ENCODE measurements around the gene NMNAT3. TPM values are rescaled to one million over a fixed set of nuclear protein-coding genes. Genes with fewer than 3 reads are reported as not detected.

The NMNAT3 gene
- total RNA-seq, 1 donor from 2014 or later: 4.2 TPM

- H3K9me3 ChIP-seq (ENCODE audit: control insufficient read depth in 3 of 3, low read length in 3 of 3): no peaks in the 10 kb centered on the region
- H3K9ac ChIP-seq (ENCODE audit: low read depth in 1 of 3, low read length in 3 of 3): no peak overlapping the region
- no peak overlapping the region for H3K4me3 ChIP-seq (ENCODE audit: low read length in 3 of 3)
- H3K27ac ChIP-seq (ENCODE audit: low read depth, low read length): no peak overlapping the region
- H3K4me1 ChIP-seq (ENCODE audit: control insufficient read depth in 3 of 3, insufficient read depth in 3 of 3, low read length in 3 of 3): no peaks in the 10 kb centered on the region
- no peaks in the 10 kb centered on the region for H3K36me3 ChIP-seq (ENCODE audit: control insufficient read depth in 3 of 3, insufficient read depth in 3 of 3, low read length in 3 of 3)
- no peaks in the 10 kb centered on the region for H3K27me3 ChIP-seq (ENCODE audit: control insufficient read depth in 3 of 3, insufficient read depth in 3 of 3, low read length in 3 of 3)
Observed at GRCh38 chr3:139642996-139643395, 34.8 kb downstream of the NMNAT3 start.

- Histone ChIP-seq H3K27me3 (ENCODE audit: control insufficient read depth in 3 of 3, insufficient read depth in 3 of 3, low read length in 3 of 3) (no peaks in the 10 kb centered on the region), H3K36me3 (ENCODE audit: control insufficient read depth in 3 of 3, insufficient read depth in 3 of 3, low read length in 3 of 3) (no peaks in the 10 kb centered on the region), H3K4me1 (ENCODE audit: control insufficient read depth in 3 of 3, insufficient read depth in 3 of 3, low read length in 3 of 3) (no peaks in the 10 kb centered on the region), H3K27ac (ENCODE audit: low read depth, low read length) (no peak overlapping the region), H3K9ac (ENCODE audit: low read depth in 1 of 3, low read length in 3 of 3) (no peak overlapping the region), H3K4me3 (ENCODE audit: low read length in 3 of 3) (no peak overlapping the region), H3K9me3 (ENCODE audit: control insufficient read depth in 3 of 3, low read length in 3 of 3) (no peaks in the 10 kb centered on the region)
Observed at GRCh38 chr3:139640456-139640855, 37.3 kb downstream of the NMNAT3 start.

GRCh38 chr3:139639662-139640061 lies 38.1 kb downstream of the NMNAT3 start:
- no peaks in the 10 kb centered on the region for H3K9me3 ChIP-seq (ENCODE audit: control insufficient read depth in 3 of 3, low read length in 3 of 3)
- H3K4me3 ChIP-seq (ENCODE audit: low read length in 3 of 3): no peak overlapping the region
- H3K4me1 ChIP-seq (ENCODE audit: control insufficient read depth in 3 of 3, insufficient read depth in 3 of 3, low read length in 3 of 3): no peaks in the 10 kb centered on the region
- H3K27ac ChIP-seq (ENCODE audit: low read depth, low read length): no peak overlapping the region
- H3K27me3 ChIP-seq (ENCODE audit: control insufficient read depth in 3 of 3, insufficient read depth in 3 of 3, low read length in 3 of 3): no peaks in the 10 kb centered on the region
- H3K9ac ChIP-seq (ENCODE audit: low read depth in 1 of 3, low read length in 3 of 3): no peak overlapping the region
- H3K36me3 ChIP-seq (ENCODE audit: control insufficient read depth in 3 of 3, insufficient read depth in 3 of 3, low read length in 3 of 3): no peaks in the 10 kb centered on the region

GRCh38 chr3:139638518-139638917 lies 39.3 kb downstream of the NMNAT3 start:
- Histone ChIP-seq H3K9me3 (ENCODE audit: control insufficient read depth in 3 of 3, low read length in 3 of 3) (no peaks in the 10 kb centered on the region), H3K36me3 (ENCODE audit: control insufficient read depth in 3 of 3, insufficient read depth in 3 of 3, low read length in 3 of 3) (peaks cover 3 to 7% (median 4%) of the 10 kb centered on the region in 3 donors), H3K4me1 (ENCODE audit: control insufficient read depth in 3 of 3, insufficient read depth in 3 of 3, low read length in 3 of 3) (no peaks in the 10 kb centered on the region), H3K27me3 (ENCODE audit: control insufficient read depth in 3 of 3, insufficient read depth in 3 of 3, low read length in 3 of 3) (no peaks in the 10 kb centered on the region), H3K9ac (ENCODE audit: low read depth in 1 of 3, low read length in 3 of 3) (no peak overlapping the region), H3K27ac (ENCODE audit: low read depth, low read length) (no peak overlapping the region), H3K4me3 (ENCODE audit: low read length in 3 of 3) (no peak overlapping the region)

GRCh38 chr3:139636511-139636910 lies 41.3 kb downstream of the NMNAT3 start:
- H3K27me3 ChIP-seq (ENCODE audit: control insufficient read depth in 3 of 3, insufficient read depth in 3 of 3, low read length in 3 of 3): no peaks in the 10 kb centered on the region
- no peaks in the 10 kb centered on the region for H3K4me1 ChIP-seq (ENCODE audit: control insufficient read depth in 3 of 3, insufficient read depth in 3 of 3, low read length in 3 of 3)
- no peak overlapping the region for H3K9ac ChIP-seq (ENCODE audit: low read depth in 1 of 3, low read length in 3 of 3)
- peaks cover 3 to 8% (median 7%) of the 10 kb centered on the region in 3 donors for H3K36me3 ChIP-seq (ENCODE audit: control insufficient read depth in 3 of 3, insufficient read depth in 3 of 3, low read length in 3 of 3)
- H3K9me3 ChIP-seq (ENCODE audit: control insufficient read depth in 3 of 3, low read length in 3 of 3): no peaks in the 10 kb centered on the region
- H3K27ac ChIP-seq (ENCODE audit: low read depth, low read length): no peak overlapping the region
- H3K4me3 ChIP-seq (ENCODE audit: low read length in 3 of 3): no peak overlapping the region

- H3K9ac ChIP-seq (ENCODE audit: low read depth in 1 of 3, low read length in 3 of 3): no peak overlapping the region
- no peak overlapping the region for H3K27ac ChIP-seq (ENCODE audit: low read depth, low read length)
- peaks cover 3 to 11% (median 8%) of the 10 kb centered on the region in 3 donors for H3K36me3 ChIP-seq (ENCODE audit: control insufficient read depth in 3 of 3, insufficient read depth in 3 of 3, low read length in 3 of 3)
- H3K4me3 ChIP-seq (ENCODE audit: low read length in 3 of 3): no peak overlapping the region
- no peaks in the 10 kb centered on the region for H3K4me1 ChIP-seq (ENCODE audit: control insufficient read depth in 3 of 3, insufficient read depth in 3 of 3, low read length in 3 of 3)
- no peaks in the 10 kb centered on the region for H3K9me3 ChIP-seq (ENCODE audit: control insufficient read depth in 3 of 3, low read length in 3 of 3)
- no peaks in the 10 kb centered on the region for H3K27me3 ChIP-seq (ENCODE audit: control insufficient read depth in 3 of 3, insufficient read depth in 3 of 3, low read length in 3 of 3)
Observed at GRCh38 chr3:139634111-139634635, 43.6 kb downstream of the NMNAT3 start.

- no peak overlapping the region for H3K27ac ChIP-seq (ENCODE audit: low read depth, low read length)
- peaks cover 3 to 11% (median 8%) of the 10 kb centered on the region in 3 donors for H3K36me3 ChIP-seq (ENCODE audit: control insufficient read depth in 3 of 3, insufficient read depth in 3 of 3, low read length in 3 of 3)
Observed at GRCh38 chr3:139633511-139633910, 44.3 kb downstream of the NMNAT3 start.

GRCh38 chr3:139630542-139630941 lies 47.2 kb downstream of the NMNAT3 start:
- H3K9ac ChIP-seq (ENCODE audit: low read depth in 1 of 3, low read length in 3 of 3): no peak overlapping the region
- H3K36me3 ChIP-seq (ENCODE audit: control insufficient read depth in 3 of 3, insufficient read depth in 3 of 3, low read length in 3 of 3): peaks cover 3 to 11% (median 8%) of the 10 kb centered on the region in 3 donors
- no peaks in the 10 kb centered on the region for H3K9me3 ChIP-seq (ENCODE audit: control insufficient read depth in 3 of 3, low read length in 3 of 3)
- H3K4me3 ChIP-seq (ENCODE audit: low read length in 3 of 3): no peak overlapping the region
- no peaks in the 10 kb centered on the region for H3K27me3 ChIP-seq (ENCODE audit: control insufficient read depth in 3 of 3, insufficient read depth in 3 of 3, low read length in 3 of 3)
- no peaks in the 10 kb centered on the region for H3K4me1 ChIP-seq (ENCODE audit: control insufficient read depth in 3 of 3, insufficient read depth in 3 of 3, low read length in 3 of 3)
- no peak overlapping the region for H3K27ac ChIP-seq (ENCODE audit: low read depth, low read length)

More at GRCh38 chr3:139633511-139633910, 44.3 kb downstream of the NMNAT3 start:
- no peaks in the 10 kb centered on the region for H3K27me3 ChIP-seq (ENCODE audit: control insufficient read depth in 3 of 3, insufficient read depth in 3 of 3, low read length in 3 of 3)
- H3K4me1 ChIP-seq (ENCODE audit: control insufficient read depth in 3 of 3, insufficient read depth in 3 of 3, low read length in 3 of 3): no peaks in the 10 kb centered on the region
- no peak overlapping the region for H3K9ac ChIP-seq (ENCODE audit: low read depth in 1 of 3, low read length in 3 of 3)
- H3K9me3 ChIP-seq (ENCODE audit: control insufficient read depth in 3 of 3, low read length in 3 of 3): no peaks in the 10 kb centered on the region
- no peak overlapping the region for H3K4me3 ChIP-seq (ENCODE audit: low read length in 3 of 3)

- no peaks in the 10 kb centered on the region for H3K4me1 ChIP-seq (ENCODE audit: control insufficient read depth in 3 of 3, insufficient read depth in 3 of 3, low read length in 3 of 3)
- H3K9ac ChIP-seq (ENCODE audit: low read depth in 1 of 3, low read length in 3 of 3): no peak overlapping the region
- no peaks in the 10 kb centered on the region for H3K27me3 ChIP-seq (ENCODE audit: control insufficient read depth in 3 of 3, insufficient read depth in 3 of 3, low read length in 3 of 3)
- H3K9me3 ChIP-seq (ENCODE audit: control insufficient read depth in 3 of 3, low read length in 3 of 3): no peaks in the 10 kb centered on the region
- no peak overlapping the region for H3K4me3 ChIP-seq (ENCODE audit: low read length in 3 of 3)
- no peak overlapping the region for H3K27ac ChIP-seq (ENCODE audit: low read depth, low read length)
- peaks cover 2 to 11% (median 7%) of the 10 kb centered on the region in 3 donors for H3K36me3 ChIP-seq (ENCODE audit: control insufficient read depth in 3 of 3, insufficient read depth in 3 of 3, low read length in 3 of 3)
Observed at GRCh38 chr3:139629033-139629432, 48.7 kb downstream of the NMNAT3 start.

- Histone ChIP-seq H3K27ac (ENCODE audit: low read depth, low read length) (no peak overlapping the region), H3K27me3 (ENCODE audit: control insufficient read depth in 3 of 3, insufficient read depth in 3 of 3, low read length in 3 of 3) (no peaks in the 10 kb centered on the region), H3K9ac (ENCODE audit: low read depth in 1 of 3, low read length in 3 of 3) (no peak overlapping the region), H3K36me3 (ENCODE audit: control insufficient read depth in 3 of 3, insufficient read depth in 3 of 3, low read length in 3 of 3) (peaks cover 0 to 5% (median 0%) of the 10 kb centered on the region in 3 donors), H3K4me1 (ENCODE audit: control insufficient read depth in 3 of 3, insufficient read depth in 3 of 3, low read length in 3 of 3) (no peaks in the 10 kb centered on the region), H3K9me3 (ENCODE audit: control insufficient read depth in 3 of 3, low read length in 3 of 3) (no peaks in the 10 kb centered on the region), H3K4me3 (ENCODE audit: low read length in 3 of 3) (no peak overlapping the region)
Observed at GRCh38 chr3:139627759-139628158, 50.0 kb downstream of the NMNAT3 start.

Measured in skeletal muscle tissue (tissue), 4 donors.